ENCODE data around the gene PNPLA3.
A peak's percentile ranks its signal among the peaks of the same experiment; 100 is the strongest.

PNPLA3 gene

DNA sequence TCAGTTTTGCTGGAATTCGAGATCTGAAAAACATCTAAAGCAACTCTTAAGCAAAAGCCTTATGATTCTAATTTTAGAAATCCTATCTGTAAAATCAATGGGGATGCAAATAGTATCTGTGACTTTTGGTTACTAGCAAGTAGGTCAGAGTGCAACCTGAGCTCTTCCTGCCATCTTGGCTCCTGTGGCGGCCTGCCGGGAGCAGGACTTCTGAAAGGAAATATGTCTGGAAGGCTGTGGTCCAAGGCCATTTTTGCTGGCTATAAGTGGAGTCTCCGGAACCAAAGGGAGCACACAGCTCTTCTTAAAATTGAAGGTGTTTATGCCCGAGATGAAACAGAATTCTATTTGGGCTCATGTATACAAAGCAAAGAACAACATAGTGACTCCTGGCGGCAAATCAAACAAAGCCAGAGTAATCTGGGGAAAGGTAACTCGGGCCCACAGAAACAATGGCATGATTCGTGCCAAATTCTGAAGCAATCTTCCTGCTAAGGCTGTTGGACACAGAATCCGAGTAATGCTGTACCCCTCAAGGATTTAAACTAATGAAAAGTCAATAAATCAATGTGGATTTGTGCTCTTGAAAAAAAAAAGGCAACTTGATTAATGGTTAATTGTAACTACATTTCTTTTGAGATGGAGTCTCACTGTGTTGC, 33.3 kb downstream of the PNPLA3 start:
- no peak overlapping the region for H3K4me3 ChIP-seq (ENCODE audit: low read depth in 1 of 2, low read length in 1 of 2)

DNA sequence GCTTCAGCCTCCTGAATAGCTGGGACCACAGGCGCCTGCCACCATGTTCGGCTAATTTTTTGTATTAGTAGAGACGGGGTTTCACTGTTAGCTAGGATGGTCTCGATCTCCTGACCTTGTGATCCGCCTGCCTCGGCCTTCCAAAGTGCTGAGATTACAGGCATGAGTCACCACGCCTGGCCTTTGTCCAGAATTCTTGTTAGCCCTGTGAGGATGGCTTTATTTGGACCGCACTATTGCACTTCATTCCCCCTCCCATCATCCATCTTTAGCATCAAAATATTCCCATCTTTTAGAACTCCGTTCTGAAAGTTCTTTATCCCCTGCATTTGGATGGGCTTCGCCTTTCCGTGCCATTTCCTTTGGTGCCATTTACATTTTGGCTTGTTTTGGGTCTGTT, 34.3 kb downstream of the PNPLA3 start:
- TF ChIP-seq, protein P1, sequence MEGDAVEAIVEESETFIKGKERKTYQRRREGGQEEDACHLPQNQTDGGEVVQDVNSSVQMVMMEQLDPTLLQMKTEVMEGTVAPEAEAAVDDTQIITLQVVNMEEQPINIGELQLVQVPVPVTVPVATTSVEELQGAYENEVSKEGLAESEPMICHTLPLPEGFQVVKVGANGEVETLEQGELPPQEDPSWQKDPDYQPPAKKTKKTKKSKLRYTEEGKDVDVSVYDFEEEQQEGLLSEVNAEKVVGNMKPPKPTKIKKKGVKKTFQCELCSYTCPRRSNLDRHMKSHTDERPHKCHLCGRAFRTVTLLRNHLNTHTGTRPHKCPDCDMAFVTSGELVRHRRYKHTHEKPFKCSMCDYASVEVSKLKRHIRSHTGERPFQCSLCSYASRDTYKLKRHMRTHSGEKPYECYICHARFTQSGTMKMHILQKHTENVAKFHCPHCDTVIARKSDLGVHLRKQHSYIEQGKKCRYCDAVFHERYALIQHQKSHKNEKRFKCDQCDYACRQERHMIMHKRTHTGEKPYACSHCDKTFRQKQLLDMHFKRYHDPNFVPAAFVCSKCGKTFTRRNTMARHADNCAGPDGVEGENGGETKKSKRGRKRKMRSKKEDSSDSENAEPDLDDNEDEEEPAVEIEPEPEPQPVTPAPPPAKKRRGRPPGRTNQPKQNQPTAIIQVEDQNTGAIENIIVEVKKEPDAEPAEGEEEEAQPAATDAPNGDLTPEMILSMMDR (IDR thresholded peaks at IDR 0.05), result no peak
- H3K27ac ChIP-seq, result no peak overlapping the region
- no peaks in the 10 kb centered on the region for H3K9me3 ChIP-seq
- peaks cover 22 to 24% of the 10 kb centered on the region in 2 experiments for H3K4me1 ChIP-seq (ENCODE audit: control insufficient read depth in 1 of 2, insufficient read depth in 1 of 2, low read depth in 1 of 2, low read length in 1 of 2)
- no peaks in the 10 kb centered on the region for H3K36me3 ChIP-seq
- no peak overlapping the region for H3K4me3 ChIP-seq (ENCODE audit: low read depth in 1 of 2, low read length in 1 of 2)
- peaks cover 6% of the 10 kb centered on the region for H3K27me3 ChIP-seq

More for the DNA sequence above, 33.3 kb downstream of the PNPLA3 start:
- TF ChIP-seq, protein P1 (IDR thresholded peaks at IDR 0.05), result no peak
- H3K9me3 ChIP-seq, result no peaks in the 10 kb centered on the region
- peak overlapping the region; percentile 78 for H3K27ac ChIP-seq
- H3K36me3 ChIP-seq, result no peaks in the 10 kb centered on the region
- peaks cover 14% of the 10 kb centered on the region for H3K27me3 ChIP-seq
- H3K4me1 ChIP-seq (ENCODE audit: control insufficient read depth in 1 of 2, insufficient read depth in 1 of 2, low read depth in 1 of 2, low read length in 1 of 2), result peaks cover 22 to 24% of the 10 kb centered on the region in 2 experiments

DNA sequence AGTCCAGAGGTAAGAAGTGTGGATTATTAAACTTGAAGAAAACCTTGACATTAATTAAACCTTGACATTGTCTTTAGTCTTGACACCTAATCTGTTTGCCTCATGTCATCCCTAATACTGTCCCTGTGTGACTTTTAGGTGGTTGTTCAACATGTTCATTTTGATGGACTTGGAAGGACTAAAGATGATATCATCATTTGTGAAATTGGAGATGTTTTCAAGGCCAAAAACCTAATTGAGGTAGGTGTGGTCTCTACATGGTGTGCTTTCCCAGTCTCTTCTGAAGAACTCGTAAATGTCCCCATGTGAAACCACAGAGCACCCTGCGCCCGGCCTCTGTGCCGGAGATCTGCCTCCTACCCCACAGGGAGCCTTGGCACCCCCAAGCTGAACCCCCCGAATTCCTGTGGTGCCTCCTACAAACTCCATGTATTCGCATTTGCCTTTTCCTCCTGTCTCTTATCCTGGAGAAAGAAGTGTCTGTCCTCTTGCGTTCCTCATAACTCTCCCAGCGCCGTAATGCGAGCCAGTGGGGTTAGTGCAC, 40.8 kb downstream of the PNPLA3 start:
- H3K27me3 ChIP-seq, result no peaks in the 10 kb centered on the region
- H3K4me1 ChIP-seq (ENCODE audit: control insufficient read depth in 1 of 2, insufficient read depth in 1 of 2, low read depth in 1 of 2, low read length in 1 of 2), result no peaks in the 10 kb centered on the region
- TF ChIP-seq, protein P1 (IDR thresholded peaks at IDR 0.05), result no peak
- H3K9me3 ChIP-seq, result no peaks in the 10 kb centered on the region
- H3K4me3 ChIP-seq (ENCODE audit: low read depth in 1 of 2, low read length in 1 of 2), result no peak overlapping the region
- H3K36me3 ChIP-seq, result peaks cover 63% of the 10 kb centered on the region
- H3K27ac ChIP-seq, result no peak overlapping the region

DNA sequence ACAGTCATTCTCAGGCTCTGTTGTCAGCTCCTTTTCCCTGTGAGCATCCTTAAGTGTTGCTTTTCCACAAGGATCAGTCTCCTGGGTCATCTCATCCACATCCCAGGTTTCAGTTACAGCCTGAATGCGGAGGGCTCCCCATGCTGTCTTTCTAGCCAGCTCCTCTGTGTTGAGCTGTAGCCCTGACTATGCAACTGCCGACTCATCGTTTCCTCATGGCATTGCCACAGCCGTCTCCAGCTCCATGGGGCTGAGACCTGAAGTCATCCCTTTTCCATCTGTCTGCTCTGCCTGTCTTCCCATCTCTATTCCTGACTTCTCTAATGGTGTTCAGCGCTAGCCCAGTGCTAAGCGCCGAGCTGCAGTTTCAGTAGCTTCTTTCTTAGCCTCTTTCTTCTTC, 43.5 kb downstream of the PNPLA3 start:
- H3K27me3 ChIP-seq, result no peaks in the 10 kb centered on the region
- H3K27ac ChIP-seq, result no peak overlapping the region
- H3K4me1 ChIP-seq (ENCODE audit: control insufficient read depth in 1 of 2, insufficient read depth in 1 of 2, low read depth in 1 of 2, low read length in 1 of 2), result no peaks in the 10 kb centered on the region
- peaks cover 82% of the 10 kb centered on the region for H3K36me3 ChIP-seq
- H3K9me3 ChIP-seq, result no peaks in the 10 kb centered on the region
- TF ChIP-seq, protein P1 (IDR thresholded peaks at IDR 0.05), result no peak
- H3K4me3 ChIP-seq (ENCODE audit: low read depth in 1 of 2, low read length in 1 of 2), result no peak overlapping the region

DNA sequence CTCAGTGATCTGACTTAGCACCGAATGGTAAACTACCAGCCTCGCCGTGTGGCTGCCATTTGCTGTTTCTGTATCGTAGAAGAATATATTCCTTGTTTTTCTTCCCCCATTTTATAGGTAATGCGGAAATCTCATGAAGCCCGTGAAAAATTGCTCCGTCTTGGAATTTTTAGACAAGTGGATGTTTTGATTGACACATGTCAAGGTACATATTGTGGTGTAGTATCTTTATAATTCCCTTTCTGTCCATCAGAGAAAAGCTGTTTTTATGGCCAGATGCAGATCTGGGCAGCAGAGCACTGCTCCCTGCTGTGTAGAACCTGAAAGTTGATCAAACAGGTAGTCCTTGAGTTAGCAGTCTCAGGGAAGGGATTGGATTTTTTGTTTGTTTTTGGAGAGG, 45.0 kb downstream of the PNPLA3 start:
- TF ChIP-seq, protein P1 (IDR thresholded peaks at IDR 0.05), result no peak
- H3K36me3 ChIP-seq, result peaks cover 90% of the 10 kb centered on the region
- H3K4me3 ChIP-seq (ENCODE audit: low read depth in 1 of 2, low read length in 1 of 2), result no peak overlapping the region
- no peaks in the 10 kb centered on the region for H3K4me1 ChIP-seq (ENCODE audit: control insufficient read depth in 1 of 2, insufficient read depth in 1 of 2, low read depth in 1 of 2, low read length in 1 of 2)
- no peaks in the 10 kb centered on the region for H3K27me3 ChIP-seq
- no peaks in the 10 kb centered on the region for H3K9me3 ChIP-seq
- H3K27ac ChIP-seq, result no peak overlapping the region
